Neural progenitor cell (in vitro differentiated cells): ENCODE data around the gene EPB42. TPM values are rescaled to one million over a fixed set of nuclear protein-coding genes. Genes with fewer than 3 reads are reported as not detected.

Experiments used
- DNase-seq: peaks from one replicate; pipeline ENCODE4 v3.0.0-alpha.2; 2016; ENCODE audit warnings: low spot score
- H2AFZ ChIP-seq: fragments of 200-600 bp; sonication (generic); replicated peaks from 2 replicates; pipeline ENCODE4 v1.6.1; 2016; ENCODE audit warnings: antibody characterized with exemption
- H3F3A ChIP-seq: fragments of 200-600 bp; sonication (generic); 2 replicates; pipeline ENCODE4 v1.6.1; 2016; ENCODE audit warnings: antibody characterized with exemption, low read depth
- H3K27ac ChIP-seq: fragments of 200-600 bp; sonication (generic); 2 replicates; pipeline ENCODE4 v1.5.1; 2016; ENCODE audit warnings: mild to moderate bottlenecking
- H3K27me3 ChIP-seq: fragments of 200-600 bp; sonication (generic); 2 replicates; pipeline ENCODE4 v1.6.1; 2016; ENCODE audit warnings: mild to moderate bottlenecking, moderate library complexity
- H3K36me3 ChIP-seq: fragments of 200-600 bp; sonication (generic); 2 replicates; pipeline ENCODE4 v1.5.1; 2016
- H3K4me1 ChIP-seq: fragments of 200-600 bp; sonication (generic); 2 replicates; pipeline ENCODE4 v1.6.1; 2016; ENCODE audit warnings: mixed run types
- H3K4me2 ChIP-seq: fragments of 200-600 bp; sonication (generic); 2 replicates; pipeline ENCODE4 v1.6.1; 2016
- H3K4me3 ChIP-seq: fragments of 200-600 bp; sonication (generic); 2 replicates; pipeline ENCODE4 v1.5.1; 2016
- H3K79me2 ChIP-seq: fragments of 200-600 bp; sonication (generic); 2 replicates; pipeline ENCODE4 v1.6.1; 2016; ENCODE audit warnings: low read depth
- H3K9ac ChIP-seq: fragments of 200-600 bp; sonication (generic); 2 replicates; pipeline ENCODE4 v1.6.1; 2016
- H3K9me3 ChIP-seq: fragments of 200-600 bp; sonication (generic); 2 replicates; pipeline ENCODE4 v1.5.1; 2016; ENCODE audit warnings: low read depth
- H4K20me1 ChIP-seq: fragments of 200-600 bp; sonication (generic); 2 replicates; pipeline ENCODE4 v1.6.1; 2016; ENCODE audit warnings: low read depth
- H3K27ac Mint-ChIP-seq: 3 replicates; pipeline ENCODE4 v1.8.0; 2021; ENCODE audit warnings: mixed read lengths
- H3K27me3 Mint-ChIP-seq: 2 replicates; pipeline ENCODE4 v1.8.0; 2022; ENCODE audit warnings: low read depth, mild to moderate bottlenecking, inconsistent platforms, moderate library complexity, mixed read lengths; ENCODE audit not compliant: insufficient read depth
- H3K36me3 Mint-ChIP-seq: 3 replicates; pipeline ENCODE4 v1.8.0; 2021; ENCODE audit warnings: mixed read lengths
- H3K4me1 Mint-ChIP-seq: 3 replicates; pipeline ENCODE4 v1.8.0; 2021; ENCODE audit warnings: mixed read lengths
- H3K4me3 Mint-ChIP-seq: 3 replicates; pipeline ENCODE4 v1.8.0; 2021; ENCODE audit warnings: mild to moderate bottlenecking, moderate library complexity, mixed read lengths
- H3K9me3 Mint-ChIP-seq: 3 replicates; pipeline ENCODE4 v1.8.0; 2020; ENCODE audit warnings: mixed read lengths
- CTCF ChIP-seq: fragments of 200-600 bp; sonication (generic); IDR thresholded peaks from 2 replicates; pipeline ENCODE4 v1.5.1; 2017; ENCODE audit warnings: antibody characterized with exemption, mild to moderate bottlenecking
- EZH2 ChIP-seq: fragments of 200-600 bp; sonication (generic); IDR thresholded peaks from 2 replicates; pipeline ENCODE4 v1.6.1; 2017; ENCODE audit warnings: antibody characterized with exemption, mild to moderate bottlenecking, moderate library complexity
- EZH2phosphoT487 ChIP-seq: fragments of 200-600 bp; sonication (generic); IDR thresholded peaks from 2 replicates; pipeline ENCODE4 v1.6.1; 2017; ENCODE audit warnings: antibody characterized with exemption
- total RNA-seq: library from RNA; depleted of rRNA; stranded (reverse); fragments of >200 nt; gene quantifications from 2 replicates; pipeline ENCODE4 v1.2.3, GENCODE V29; 2015; ENCODE audit warnings: low replicate concordance

Gene EPB42
- total RNA-seq, 1 donor from 2014 or later = not detected

- H3K79me2 ChIP-seq = no peaks in the 10 kb centered on the region
- H3K9ac ChIP-seq = no peak overlapping the region
- DNase-seq = no peak
- no peaks in the 10 kb centered on the region for H3K9me3 ChIP-seq
- no peak overlapping the region for H3K4me2 ChIP-seq
- H3K4me3 ChIP-seq = no peak overlapping the region
- Mint-ChIP-seq H3K27me3 (no peaks in the 10 kb centered on the region), H3K4me1 (no peaks in the 10 kb centered on the region), H3K36me3 (peaks cover 18% of the 10 kb centered on the region), H3K27ac (no peak overlapping the region), H3K4me3 (no peak overlapping the region), H3K9me3 (no peaks in the 10 kb centered on the region)
- no peaks in the 10 kb centered on the region for H3K27me3 ChIP-seq
- no peak overlapping the region for H3K27ac ChIP-seq
- no peaks in the 10 kb centered on the region for H3K4me1 ChIP-seq
- no peak for TF ChIP-seq CTCF
- no peak for TF ChIP-seq EZH2phosphoT487
- no peak for TF ChIP-seq EZH2
- no peak overlapping the region for H2AFZ ChIP-seq
- H3F3A ChIP-seq = no peaks in the 10 kb centered on the region
- H4K20me1 ChIP-seq = no peaks in the 10 kb centered on the region
- peaks cover 9% of the 10 kb centered on the region for H3K36me3 ChIP-seq
These were observed 26.0 kb downstream of the EPB42 start for GRCh38 chr15:43194795-43195194.

GRCh38 chr15:43193710-43194109 lies 27.1 kb downstream of the EPB42 start:
- DNase-seq = no peak
- Histone ChIP-seq H3K9ac (no peak overlapping the region), H3K27ac (no peak overlapping the region), H3F3A (no peaks in the 10 kb centered on the region), H3K79me2 (no peaks in the 10 kb centered on the region), H4K20me1 (no peaks in the 10 kb centered on the region), H3K4me1 (no peaks in the 10 kb centered on the region), H3K4me2 (no peak overlapping the region), H3K9me3 (no peaks in the 10 kb centered on the region), H2AFZ (no peak overlapping the region), H3K4me3 (no peak overlapping the region), H3K36me3 (peaks cover 9% of the 10 kb centered on the region), H3K27me3 (no peaks in the 10 kb centered on the region)
- no peaks in the 10 kb centered on the region for H3K9me3 Mint-ChIP-seq
- TF ChIP-seq EZH2 = no peak
- TF ChIP-seq EZH2phosphoT487 = no peak
- no peak for TF ChIP-seq CTCF
- no peaks in the 10 kb centered on the region for H3K4me1 Mint-ChIP-seq
- no peak overlapping the region for H3K4me3 Mint-ChIP-seq
- H3K27me3 Mint-ChIP-seq = no peaks in the 10 kb centered on the region
- no peak overlapping the region for H3K27ac Mint-ChIP-seq
- H3K36me3 Mint-ChIP-seq = peaks cover 18% of the 10 kb centered on the region

- Histone ChIP-seq H3K27me3 (no peaks in the 10 kb centered on the region), H3K4me2 (no peak overlapping the region), H3K9me3 (no peaks in the 10 kb centered on the region), H3K27ac (no peak overlapping the region), H3K9ac (no peak overlapping the region), H2AFZ (no peak overlapping the region), H3K4me3 (no peak overlapping the region), H3K4me1 (no peaks in the 10 kb centered on the region), H3K36me3 (peaks cover 9% of the 10 kb centered on the region), H4K20me1 (peaks cover 3% of the 10 kb centered on the region), H3K79me2 (peaks cover 16% of the 10 kb centered on the region), H3F3A (peaks cover 11% of the 10 kb centered on the region)
- Mint-ChIP-seq H3K9me3 (no peaks in the 10 kb centered on the region), H3K4me3 (no peak overlapping the region), H3K27ac (no peak overlapping the region), H3K4me1 (peaks cover 7% of the 10 kb centered on the region), H3K36me3 (peaks cover 2% of the 10 kb centered on the region), H3K27me3 (no peaks in the 10 kb centered on the region)
- TF ChIP-seq EZH2 (no peak), EZH2phosphoT487 (no peak), CTCF (no peak)
- no peak for DNase-seq
These were observed 30.6 kb downstream of the EPB42 start for GRCh38 chr15:43190178-43190577.
